Esophagus squamous epithelium (tissue), 4 donors: Measurements from ENCODE around the gene FANK1.

Experiments
- POLR2A ChIP-seq, 4 donors: fragments of 450-650 bp; IDR thresholded peaks; one replicate each; pipeline ENCODE4 v1.6.1; 2017; ENCODE audit warnings: antibody characterized with exemption in 4 of 4, mild to moderate bottlenecking in 4 of 4, moderate library complexity in 3 of 4
- TF ChIP-seq, protein P1 (sequence below), 6 experiments: fragments of 450-650 bp in 4 of 6; fragments of 200-600 bp in 2 of 6; sonication (generic) in 2 of 6; IDR thresholded peaks; one replicate each; pipeline ENCODE4 v1.5.1; 2016 to 2019; ENCODE audit warnings: antibody characterized with exemption in 6 of 6, mild to moderate bottlenecking in 4 of 6, moderate library complexity in 4 of 6

DNA sequence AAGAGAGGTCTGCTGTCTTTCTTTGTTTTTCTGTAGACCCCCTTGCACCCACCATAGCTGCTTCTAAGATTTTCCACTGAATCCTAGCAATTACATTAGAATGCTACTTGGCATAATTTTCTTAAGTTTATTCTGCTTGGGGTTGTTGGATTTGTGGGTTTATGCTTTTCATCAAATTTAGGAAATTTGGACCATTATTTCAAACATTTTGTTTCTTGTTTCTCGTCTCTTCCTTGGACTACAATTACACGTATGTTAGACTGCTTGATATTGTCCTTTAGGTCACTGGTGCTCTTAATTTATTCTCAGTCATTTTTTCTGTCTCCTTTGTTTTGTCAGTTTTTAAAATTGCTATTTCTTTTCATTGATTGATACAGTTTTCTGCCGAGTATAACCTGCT, 65.8 kb downstream of the FANK1 start:
- TF ChIP-seq, protein P1, sequence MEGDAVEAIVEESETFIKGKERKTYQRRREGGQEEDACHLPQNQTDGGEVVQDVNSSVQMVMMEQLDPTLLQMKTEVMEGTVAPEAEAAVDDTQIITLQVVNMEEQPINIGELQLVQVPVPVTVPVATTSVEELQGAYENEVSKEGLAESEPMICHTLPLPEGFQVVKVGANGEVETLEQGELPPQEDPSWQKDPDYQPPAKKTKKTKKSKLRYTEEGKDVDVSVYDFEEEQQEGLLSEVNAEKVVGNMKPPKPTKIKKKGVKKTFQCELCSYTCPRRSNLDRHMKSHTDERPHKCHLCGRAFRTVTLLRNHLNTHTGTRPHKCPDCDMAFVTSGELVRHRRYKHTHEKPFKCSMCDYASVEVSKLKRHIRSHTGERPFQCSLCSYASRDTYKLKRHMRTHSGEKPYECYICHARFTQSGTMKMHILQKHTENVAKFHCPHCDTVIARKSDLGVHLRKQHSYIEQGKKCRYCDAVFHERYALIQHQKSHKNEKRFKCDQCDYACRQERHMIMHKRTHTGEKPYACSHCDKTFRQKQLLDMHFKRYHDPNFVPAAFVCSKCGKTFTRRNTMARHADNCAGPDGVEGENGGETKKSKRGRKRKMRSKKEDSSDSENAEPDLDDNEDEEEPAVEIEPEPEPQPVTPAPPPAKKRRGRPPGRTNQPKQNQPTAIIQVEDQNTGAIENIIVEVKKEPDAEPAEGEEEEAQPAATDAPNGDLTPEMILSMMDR (IDR thresholded peaks at IDR 0.05): no peak
- no peak for TF ChIP-seq POLR2A (IDR thresholded peaks at IDR 0.05)
